GM19193 (cell line): ENCODE results near the gene CLEC4A.

Source experiments
- POLR2A ChIP-seq: IDR thresholded peaks from 4 replicates; pipeline ENCODE4 v1.6.1; 2011; ENCODE audit not compliant: insufficient read depth, insufficient read length; ENCODE audit errors: extremely low read depth

Gene CLEC4A

DNA sequence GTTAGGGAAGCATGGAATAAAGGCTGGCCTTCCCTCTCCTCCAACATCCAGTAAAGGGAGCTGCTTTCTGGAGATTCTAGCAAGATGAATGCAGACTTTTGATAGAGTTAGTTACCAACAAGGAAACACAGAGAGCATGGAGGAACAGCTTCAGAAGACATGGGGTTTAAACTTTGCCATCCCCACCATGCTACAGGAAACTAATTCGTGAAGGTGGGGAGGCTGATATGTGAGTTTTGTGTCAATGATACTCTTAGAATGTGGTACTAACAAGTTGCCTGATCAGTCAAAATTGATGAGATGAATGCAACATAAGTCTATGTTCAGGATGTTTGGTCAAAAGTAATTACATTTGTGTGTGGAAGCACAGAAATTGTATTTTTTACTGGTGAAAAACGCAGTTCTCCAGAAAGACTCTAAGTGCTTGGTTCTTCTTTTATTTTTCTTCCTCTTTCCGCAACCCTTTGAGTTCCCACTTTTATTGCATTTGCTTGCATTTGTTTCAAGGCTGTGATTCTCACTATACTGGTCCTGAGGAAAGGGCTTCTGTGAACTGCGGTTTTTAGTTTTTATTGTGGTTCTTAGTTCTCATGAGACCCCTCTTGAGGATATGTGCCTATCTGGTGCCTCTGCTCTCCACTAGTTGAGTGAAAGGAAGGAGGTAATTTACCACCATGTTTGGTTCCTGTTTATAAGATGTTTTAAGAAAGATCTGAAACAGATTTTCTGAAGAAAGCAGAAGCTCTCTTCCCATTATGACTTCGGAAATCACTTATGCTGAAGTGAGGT lies at the start of gene CLEC4A:
TSS of gene CLEC4A (plus strand) at position 494 of the 789 bp plus-strand sequence. CDS start at position 756, 262 bp downstream.
- no peak for TF ChIP-seq POLR2A

GRCh38 chr12:8075935-8076334 lies 47.5 kb upstream of the CLEC4A start:
- no peak for TF ChIP-seq POLR2A

- no peak for TF ChIP-seq POLR2A
Observed at GRCh38 chr12:8076366-8076765, 47.1 kb upstream of the CLEC4A start.

DNA sequence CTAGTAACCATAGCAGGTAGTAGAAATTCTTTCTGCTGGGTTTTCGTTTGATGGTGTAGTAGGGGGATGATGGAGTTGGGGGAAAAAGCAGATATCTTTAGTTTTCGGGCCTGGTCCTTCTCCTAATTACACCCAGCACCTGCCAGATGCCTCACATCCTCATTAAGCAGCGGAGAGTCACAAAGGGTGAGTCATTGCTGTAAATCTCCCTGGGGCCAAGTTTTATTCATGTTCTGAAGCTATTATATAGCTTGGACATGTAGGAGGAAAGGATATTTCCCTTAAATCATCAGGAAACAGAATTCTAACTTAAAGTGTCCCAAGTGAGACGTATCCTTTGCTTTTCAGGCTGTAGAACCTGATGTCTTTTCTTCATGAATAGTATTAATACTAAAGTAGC lies 46.2 kb upstream of the CLEC4A start:
- TF ChIP-seq POLR2A: no peak

DNA sequence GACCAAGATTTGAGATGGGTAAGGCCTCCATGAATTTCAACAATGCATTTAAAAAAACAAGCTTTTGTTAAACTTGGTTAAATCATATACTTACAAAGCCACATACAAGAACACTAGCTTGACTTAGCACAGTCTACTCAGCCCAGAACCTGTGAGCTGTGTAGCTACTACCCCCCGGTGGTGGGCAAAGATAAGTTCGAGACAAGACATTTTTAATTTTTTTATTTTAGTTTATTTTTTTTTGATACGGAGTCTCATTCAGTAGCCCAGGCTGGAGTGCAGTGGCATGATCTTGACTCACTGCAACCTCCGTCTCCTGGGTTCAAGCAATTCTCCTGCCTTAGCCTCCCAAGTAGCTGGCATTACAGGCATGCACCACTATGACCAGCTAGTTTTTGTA lies 45.0 kb upstream of the CLEC4A start:
- TF ChIP-seq POLR2A: no peak

DNA sequence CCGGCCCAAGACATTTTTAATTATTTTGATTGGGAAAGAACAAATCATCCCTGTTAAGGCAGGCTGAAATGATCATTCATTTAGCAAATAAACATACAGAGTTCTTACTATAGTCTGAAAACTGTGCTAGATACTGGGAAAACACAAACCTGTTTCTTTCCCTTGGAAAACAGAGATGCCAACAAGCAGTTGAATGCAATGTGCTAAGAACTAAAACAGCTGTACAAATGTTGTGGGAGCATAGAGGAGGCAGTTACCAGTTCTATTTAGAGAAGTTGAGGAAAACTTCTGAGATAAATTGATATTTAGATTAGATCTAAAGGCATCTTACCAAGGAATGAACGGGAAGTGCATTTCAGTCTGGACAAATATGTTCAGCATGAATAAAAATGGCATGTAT lies 44.5 kb upstream of the CLEC4A start:
- no peak for TF ChIP-seq POLR2A

GRCh38 chr12:8080120-8080519 lies 43.3 kb upstream of the CLEC4A start:
- TF ChIP-seq POLR2A: no peak

GRCh38 chr12:8081251-8081920 lies 42.0 kb upstream of the CLEC4A start:
- TF ChIP-seq POLR2A: no peak

DNA sequence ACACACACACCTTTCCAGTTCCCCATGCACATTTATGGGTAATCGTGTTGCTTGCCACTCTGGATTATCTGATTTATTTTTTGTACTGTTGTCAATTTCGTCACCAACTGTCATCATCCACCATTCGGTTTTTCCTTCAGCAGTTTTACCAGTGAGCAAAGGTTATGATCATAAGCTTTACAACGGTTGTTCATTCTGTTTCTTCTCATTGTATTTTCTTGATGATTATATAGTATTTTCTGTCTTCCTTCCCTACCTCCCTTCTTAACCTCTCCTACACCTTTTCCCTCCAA lies 40.7 kb upstream of the CLEC4A start:
- TF ChIP-seq POLR2A: no peak

DNA sequence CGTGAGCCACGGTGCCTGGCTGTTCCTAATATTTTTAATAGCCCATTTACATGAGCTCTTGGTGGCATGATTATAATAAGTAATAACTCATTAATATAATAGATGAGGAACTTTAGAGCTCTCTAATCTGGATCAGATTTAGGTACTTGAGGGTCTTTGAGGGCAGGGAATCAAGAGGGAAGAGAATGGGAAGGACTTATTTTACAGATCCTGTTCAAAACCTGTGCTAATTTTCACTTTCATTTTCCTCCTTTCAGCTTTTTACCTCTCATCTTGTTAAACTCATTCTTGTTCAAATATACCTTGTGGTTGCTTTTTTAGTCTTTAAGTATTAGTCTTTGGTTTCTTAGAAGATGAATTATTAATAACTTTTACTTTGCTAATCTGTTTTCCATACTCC lies 35.8 kb upstream of the CLEC4A start:
- no peak for TF ChIP-seq POLR2A

- no peak for TF ChIP-seq POLR2A
Observed at GRCh38 chr12:8088574-8088973, 34.8 kb upstream of the CLEC4A start.

DNA sequence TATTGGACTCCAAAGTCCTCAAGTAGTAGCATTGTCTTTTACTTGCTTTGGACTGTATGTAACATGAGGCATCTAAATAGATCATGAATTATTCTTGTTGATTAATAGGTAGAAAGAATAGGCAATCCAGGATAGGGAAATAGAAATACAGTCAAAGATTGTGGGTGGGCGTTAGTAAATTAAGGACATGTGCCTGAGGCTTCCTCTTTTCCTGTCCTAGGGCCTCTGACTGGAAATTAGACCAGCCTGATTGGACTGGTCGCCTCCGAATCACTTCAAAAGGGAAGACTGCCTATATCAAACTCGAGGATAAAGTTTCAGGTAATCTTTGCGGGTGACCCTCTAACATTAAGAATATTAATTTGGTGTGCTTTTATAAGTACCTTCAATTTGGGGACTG lies 33.7 kb upstream of the CLEC4A start:
- no peak for TF ChIP-seq POLR2A

DNA sequence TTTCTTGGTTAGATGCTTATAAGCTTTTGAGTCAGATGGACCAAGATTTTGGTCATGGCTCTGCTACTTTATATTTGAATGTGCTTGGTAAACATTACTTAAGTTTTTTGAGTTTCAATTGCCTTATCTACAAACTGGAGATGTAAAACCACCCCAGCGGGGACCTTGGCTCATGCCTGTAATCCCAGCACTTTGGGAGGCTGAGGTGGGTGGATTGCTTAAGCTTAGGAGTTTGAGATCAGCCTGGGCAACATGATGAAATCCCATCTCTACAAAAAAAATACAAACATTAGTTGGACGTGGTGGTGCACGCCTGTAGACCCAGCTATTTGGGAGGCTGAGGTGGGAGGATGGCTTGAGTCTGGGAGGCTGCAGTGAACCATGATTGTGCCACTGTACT lies 30.1 kb upstream of the CLEC4A start:
- no peak for TF ChIP-seq POLR2A

- no peak for TF ChIP-seq POLR2A
Observed at GRCh38 chr12:8096281-8096915, 27.0 kb upstream of the CLEC4A start.

- no peak for TF ChIP-seq POLR2A
Observed at GRCh38 chr12:8099235-8099634, 24.2 kb upstream of the CLEC4A start.
